ENCODE results near the gene KCNA3.

DNA sequence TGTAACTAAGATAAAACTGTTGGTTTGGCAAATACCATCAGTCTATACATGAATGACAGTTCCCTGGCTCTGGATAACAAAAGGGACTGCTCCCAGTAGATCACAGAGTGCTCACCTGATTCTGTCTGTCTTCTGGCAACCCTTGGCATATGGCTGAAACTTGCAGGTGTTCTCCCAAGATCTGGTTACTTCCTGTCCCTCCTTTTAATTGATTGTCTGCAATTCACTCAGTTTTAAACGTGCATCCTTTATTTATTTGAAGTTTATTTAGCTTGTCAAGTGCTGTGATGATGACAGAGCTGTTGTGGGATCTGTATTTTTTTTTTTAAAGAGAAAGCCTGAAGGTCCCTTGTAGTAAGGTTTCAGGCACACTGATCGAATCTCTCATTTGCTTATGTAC lies 3.4 kb downstream of the KCNA3 start:
- TF ChIP-seq, protein P1, sequence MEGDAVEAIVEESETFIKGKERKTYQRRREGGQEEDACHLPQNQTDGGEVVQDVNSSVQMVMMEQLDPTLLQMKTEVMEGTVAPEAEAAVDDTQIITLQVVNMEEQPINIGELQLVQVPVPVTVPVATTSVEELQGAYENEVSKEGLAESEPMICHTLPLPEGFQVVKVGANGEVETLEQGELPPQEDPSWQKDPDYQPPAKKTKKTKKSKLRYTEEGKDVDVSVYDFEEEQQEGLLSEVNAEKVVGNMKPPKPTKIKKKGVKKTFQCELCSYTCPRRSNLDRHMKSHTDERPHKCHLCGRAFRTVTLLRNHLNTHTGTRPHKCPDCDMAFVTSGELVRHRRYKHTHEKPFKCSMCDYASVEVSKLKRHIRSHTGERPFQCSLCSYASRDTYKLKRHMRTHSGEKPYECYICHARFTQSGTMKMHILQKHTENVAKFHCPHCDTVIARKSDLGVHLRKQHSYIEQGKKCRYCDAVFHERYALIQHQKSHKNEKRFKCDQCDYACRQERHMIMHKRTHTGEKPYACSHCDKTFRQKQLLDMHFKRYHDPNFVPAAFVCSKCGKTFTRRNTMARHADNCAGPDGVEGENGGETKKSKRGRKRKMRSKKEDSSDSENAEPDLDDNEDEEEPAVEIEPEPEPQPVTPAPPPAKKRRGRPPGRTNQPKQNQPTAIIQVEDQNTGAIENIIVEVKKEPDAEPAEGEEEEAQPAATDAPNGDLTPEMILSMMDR (IDR thresholded peaks at IDR 0.05) = no peak
- TF ChIP-seq POLR2A (IDR thresholded peaks at IDR 0.05) = no peak
